ENCODE results near the gene ESYT2.
"Not testable (repeated sequence)": the region's sequence is repeated elsewhere in the genome, so short reads cannot be mapped to it uniquely, and the experiment has no call there.

ESYT2 gene, protein sequence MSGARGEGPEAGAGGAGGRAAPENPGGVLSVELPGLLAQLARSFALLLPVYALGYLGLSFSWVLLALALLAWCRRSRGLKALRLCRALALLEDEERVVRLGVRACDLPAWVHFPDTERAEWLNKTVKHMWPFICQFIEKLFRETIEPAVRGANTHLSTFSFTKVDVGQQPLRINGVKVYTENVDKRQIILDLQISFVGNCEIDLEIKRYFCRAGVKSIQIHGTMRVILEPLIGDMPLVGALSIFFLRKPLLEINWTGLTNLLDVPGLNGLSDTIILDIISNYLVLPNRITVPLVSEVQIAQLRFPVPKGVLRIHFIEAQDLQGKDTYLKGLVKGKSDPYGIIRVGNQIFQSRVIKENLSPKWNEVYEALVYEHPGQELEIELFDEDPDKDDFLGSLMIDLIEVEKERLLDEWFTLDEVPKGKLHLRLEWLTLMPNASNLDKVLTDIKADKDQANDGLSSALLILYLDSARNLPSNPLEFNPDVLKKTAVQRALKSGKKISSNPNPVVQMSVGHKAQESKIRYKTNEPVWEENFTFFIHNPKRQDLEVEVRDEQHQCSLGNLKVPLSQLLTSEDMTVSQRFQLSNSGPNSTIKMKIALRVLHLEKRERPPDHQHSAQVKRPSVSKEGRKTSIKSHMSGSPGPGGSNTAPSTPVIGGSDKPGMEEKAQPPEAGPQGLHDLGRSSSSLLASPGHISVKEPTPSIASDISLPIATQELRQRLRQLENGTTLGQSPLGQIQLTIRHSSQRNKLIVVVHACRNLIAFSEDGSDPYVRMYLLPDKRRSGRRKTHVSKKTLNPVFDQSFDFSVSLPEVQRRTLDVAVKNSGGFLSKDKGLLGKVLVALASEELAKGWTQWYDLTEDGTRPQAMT

DNA sequence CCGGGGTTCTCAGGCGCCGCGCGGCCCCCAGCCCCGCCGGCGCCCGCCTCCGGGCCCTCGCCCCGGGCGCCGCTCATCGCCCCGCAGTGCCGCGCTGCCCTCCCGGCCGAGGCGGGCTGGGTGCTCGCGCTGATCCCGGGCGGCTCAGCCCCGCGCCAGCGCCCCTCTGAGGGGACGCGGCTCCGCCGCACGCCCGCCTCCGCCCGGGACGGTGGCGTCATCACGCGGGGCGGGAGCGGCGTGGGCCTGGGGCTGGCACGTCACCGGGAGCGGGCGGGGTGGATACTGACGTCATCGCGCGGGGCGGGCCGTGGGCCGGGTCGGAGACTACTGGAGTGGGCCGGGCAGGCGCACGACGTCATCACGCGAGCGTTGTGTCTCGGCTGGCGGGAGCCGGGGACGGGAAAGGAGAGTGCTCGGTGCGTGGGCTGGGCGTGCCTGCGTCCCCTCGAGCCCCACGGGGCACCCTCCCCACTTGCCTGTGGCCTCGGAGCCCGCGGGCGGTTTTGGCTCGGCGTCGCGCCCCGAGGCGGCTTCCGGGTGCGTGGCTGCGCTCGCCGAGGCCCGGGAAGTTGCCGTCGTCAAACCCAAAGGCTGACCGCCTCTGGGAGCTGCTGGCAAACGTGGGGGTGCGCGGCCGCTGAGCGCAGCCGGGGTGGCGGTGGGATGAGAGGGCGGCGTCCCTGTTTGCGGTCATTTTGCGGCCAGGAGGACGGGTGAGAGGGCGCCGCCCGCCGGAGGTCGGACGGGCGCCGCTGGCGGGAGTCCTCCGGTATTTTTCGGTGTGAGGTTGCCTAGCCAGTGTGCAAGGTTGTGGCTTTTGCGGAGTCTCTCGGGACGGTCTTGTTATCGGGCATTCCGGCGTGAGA, at the start of gene ESYT2:
Gene ESYT2, minus strand, starts transcription at position 168 of the 869 bp plus-strand sequence. Its CDS starts 91 bp downstream, at position 77.
- peak; percentile 99 for DNase-seq

DNA sequence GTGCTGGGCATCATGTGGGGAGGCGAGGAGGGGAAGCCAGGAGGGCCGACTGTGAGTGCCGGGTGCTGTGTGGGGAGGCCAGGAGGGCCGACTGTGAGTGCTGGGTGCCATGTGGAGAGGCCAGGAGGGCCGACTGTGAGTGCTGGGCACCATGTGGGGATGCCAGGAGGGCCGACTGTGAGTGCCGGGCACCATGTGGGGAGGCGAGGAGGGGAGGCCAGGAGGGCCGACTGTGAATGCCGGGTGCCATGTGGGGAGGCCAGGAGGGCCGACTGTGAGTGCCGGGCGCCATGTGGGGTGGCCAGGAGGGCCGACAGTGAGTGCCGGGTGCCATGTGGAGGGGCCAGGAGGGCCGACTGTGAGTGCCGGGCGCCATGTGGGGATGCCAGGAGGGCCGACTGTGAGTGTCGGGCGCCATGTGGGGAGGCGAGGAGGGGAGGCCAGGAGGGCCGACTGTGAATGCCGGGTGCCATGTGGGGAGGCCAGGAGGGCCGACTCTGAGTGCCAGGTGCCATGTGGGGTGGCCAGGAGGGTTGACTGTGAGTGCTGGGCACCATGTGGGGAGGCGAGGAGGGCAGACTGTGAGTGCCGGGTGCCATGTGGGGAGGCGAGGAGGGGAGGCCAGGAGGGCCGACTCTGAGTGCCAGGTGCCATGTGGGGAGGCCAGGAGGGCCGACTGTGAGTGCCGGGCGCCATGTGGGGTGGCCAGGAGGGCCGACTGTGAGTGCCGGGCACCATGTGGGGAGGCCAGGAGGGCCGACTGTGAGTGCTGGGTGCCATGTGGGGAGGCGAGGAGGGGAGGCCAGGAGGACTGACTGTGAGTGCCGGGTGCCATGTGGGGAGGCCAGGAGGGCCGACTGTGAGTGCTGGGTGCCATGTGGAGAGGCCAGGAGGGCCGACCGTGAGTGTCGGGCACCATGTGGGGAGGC, 49.1 kb upstream of the ESYT2 start:
- not testable (repeated sequence) for DNase-seq

DNA sequence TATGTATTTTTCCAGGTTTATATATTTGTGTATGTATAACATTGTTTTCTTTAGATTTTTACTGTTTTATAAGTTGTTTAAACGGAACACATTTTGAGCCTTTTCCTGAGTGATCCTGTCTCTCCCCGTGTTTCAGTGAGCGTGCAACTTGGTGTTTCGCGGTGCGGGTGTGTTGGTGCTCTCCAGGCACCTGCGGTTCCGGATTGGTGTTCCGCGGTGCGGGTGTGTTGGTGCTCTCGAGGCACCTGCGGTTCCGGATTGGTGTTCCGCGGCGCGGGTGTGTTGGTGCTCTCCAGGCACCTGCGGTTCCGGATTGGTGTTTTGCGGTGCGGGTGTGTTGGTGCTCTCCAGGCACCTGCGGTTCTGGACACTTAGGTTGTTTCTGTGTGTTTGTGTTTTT, 47.7 kb upstream of the ESYT2 start:
- no peak for DNase-seq

DNA sequence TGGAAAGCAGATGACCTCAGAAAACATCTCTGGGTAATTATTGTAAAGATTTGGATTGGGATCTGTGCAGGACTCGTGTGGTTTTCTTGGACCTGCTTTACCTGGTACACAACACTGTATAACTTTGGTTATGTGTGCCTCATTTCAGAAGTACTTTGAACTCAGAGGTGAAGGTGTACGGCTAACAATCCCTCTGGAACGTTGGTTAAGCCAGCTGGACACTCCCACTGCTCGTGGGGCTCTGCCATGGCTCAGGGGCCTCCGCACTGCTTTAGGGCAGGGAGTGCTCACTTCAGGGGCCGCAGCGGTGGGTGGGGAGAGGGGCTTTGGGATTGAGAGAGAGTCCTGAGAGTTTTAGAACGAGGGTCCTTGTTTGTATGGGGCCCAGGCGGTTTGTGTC, 40.6 kb upstream of the ESYT2 start:
- DNase-seq, result no peak

DNA sequence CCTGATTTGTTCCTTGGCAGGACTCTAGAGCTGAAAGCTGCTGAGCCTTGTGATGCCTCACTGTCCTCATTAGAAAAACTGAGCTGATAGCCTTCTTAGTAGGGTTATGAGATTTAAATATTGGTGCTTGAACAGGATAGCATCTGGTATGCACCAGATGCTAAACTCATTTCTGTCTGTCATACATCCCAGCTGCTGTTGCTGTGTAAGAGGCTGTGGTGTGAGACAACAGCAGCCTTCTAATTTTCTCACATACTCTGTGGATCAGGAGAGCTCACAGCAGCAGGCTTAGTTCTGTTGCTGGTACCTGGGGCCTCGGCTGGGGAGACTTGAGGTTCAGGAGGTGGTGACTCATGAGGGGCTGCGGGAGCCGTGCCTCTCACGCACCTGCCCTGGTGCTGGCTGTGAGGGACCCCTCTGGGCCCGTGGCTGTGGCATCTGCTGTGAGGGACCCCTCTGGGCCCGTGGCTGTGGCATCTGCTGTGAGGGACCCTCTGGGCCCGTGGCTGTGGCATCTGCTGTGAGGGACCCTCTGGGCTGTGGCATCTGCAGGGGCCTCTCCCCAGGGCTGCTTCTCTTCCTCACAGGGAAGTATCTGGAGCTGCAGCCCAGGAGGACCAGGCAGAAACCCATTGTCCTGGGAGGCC, 39.6 kb upstream of the ESYT2 start:
- DNase-seq, result no peak

DNA sequence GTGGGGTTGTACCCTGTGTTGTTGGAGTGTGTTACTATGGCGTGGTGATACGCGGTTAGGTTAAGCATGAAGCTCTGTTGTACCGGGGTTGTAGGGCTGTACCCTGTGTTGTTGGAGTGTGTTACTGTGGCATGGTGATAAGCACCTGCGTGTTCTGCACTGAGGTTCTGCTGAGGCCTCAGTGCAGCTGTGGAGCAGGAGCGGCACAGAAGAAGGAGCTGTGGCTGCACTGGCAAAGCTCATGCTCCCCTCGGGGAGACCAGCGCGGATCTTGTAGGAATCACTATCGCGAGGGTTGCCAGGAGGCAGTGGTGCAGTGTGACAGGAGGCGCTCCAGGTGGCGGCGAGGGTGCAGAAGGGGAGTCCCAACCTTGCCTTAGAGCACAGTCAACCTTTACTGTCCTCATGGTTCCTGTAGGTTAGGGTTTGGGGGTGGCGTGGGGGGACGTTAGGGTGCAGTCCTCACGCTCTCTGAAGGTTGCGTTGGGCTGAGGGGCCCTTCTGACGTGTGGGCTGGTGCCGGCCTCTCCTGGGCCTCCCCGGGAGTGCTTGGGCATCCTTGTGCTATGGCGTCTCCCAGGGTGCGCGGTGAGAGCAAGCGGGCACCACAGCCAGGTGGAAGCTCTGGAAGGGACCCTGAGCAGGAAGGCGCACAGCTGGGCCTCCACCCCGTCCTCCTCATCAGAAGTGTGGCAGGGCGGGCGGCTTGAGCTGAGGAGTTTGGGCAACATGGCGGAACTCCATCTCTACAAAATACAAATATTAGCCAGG, 38.1 kb upstream of the ESYT2 start:
- no peak for DNase-seq

DNA sequence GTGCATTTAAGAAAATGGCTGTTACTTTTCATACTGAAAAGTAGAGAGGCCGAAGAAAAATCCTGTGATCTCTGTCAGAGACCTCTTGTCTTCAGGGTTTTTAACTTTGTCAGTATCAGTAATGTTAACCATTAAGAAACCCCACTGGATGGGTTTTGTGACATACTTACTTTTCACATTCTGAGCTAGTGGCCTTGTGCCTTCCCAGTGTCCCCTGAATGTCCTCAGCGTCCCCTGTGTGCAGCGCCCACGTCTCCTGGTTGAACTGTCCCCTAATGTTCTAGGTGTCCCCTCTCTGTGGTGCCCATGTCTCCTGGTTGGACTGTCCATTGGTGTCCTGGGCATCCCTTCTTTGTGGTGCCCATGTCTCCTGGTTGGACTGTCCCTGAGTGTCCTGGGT, 36.7 kb upstream of the ESYT2 start:
- no peak for DNase-seq

DNA sequence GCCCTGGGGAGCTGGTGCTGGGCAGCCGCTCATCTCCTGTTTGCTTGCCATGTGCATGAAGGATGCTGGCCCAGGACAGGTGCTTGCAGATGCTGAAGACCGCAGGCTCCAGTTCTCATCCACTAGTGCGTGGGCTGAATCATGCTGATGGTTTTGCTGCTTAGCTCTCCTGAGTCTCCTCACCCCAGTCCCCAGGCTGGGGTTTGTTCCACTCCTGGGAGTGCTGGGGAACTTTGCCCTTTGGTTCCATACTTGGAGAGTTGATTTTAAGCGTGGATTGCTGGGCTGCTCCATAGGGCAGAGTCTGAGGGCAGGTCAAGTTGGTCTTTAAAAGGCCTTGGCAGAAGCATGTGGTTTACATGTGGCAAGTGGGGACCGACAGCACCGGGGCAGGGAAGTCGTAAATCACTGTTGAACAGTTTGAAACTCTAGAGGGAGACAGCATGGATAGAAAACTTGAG, 36.2 kb upstream of the ESYT2 start:
- DNase-seq, result peak; percentile 66

DNA sequence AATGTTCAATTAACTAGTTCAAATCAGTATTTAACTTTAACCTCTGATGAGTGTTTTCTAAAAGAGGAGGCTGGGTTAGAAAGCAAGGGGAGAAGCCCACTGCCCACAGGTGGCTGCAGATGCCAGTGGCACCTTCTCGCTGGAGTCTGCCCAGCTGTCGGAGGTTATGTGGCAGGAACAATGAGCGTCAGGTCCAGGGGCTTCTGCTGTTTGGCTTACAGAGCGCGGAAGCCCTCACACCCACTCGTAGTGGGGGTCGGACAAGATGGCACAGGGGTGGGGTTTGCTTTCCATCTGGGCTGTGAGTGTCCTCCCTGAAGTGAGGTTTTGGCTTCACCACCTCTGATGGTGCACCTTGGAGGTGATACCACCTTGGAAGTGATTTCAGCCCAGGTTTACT, 35.5 kb upstream of the ESYT2 start:
- DNase-seq, result no peak

DNA sequence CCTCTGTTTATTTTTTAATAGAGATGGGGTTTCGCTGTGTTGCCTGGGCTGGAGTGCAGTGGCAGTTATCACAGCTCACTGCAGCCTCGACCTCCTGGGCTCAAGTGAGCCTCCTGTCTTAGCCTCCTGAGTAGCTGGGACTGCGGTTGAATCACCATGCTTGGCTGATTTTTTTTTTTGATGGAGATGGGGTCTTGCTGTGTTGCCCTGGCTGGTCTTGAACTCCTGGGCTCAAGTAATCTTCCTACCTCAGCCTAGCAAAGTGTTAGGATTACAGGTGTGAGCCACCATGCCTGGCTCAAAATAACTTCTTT, 35.2 kb upstream of the ESYT2 start:
- no peak for DNase-seq

DNA sequence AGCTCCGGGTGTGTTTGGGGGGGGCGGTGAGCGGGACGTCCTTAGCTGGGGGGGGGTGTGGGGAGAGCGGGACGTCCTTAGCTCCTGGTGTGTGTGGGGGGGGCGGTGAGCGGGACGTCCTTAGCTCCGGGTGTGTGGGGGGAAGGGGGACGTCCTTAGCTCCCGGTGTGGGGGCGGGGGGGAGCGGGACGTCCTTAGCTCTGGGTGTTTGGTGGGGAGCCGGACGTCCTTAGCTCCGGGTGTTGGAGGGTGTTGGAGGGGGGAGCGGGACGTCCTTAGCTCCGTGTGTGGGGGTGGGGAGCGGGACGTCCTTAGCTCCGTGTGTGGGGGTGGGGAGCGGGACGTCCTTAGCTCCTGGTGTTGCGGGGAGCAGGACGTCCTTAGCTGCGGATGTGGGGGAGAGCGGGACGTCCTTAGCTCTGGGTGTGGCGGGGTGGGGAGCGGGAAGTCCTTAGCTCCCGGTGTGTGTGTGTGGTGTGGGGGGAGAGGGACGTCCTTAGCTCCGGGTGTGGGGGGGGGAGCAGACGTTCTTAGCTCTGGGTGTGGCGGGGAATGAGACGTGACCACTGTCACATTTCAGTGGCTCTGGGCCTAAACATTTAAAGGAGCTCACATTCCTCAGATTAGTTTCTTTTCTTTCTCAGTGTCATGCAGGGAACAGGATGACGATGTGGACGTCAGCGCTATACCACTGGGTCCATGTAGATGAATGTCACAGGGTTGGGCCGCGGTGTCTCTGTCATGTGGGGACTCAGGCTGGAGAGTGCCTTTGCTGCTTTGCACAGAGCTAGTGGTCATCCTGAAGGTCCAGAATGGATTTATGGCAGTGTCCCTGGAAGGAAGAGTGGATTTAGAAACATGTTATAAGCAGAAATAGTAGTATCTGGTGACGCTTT, 34.5 kb upstream of the ESYT2 start:
- peak; percentile 34 for DNase-seq

DNA sequence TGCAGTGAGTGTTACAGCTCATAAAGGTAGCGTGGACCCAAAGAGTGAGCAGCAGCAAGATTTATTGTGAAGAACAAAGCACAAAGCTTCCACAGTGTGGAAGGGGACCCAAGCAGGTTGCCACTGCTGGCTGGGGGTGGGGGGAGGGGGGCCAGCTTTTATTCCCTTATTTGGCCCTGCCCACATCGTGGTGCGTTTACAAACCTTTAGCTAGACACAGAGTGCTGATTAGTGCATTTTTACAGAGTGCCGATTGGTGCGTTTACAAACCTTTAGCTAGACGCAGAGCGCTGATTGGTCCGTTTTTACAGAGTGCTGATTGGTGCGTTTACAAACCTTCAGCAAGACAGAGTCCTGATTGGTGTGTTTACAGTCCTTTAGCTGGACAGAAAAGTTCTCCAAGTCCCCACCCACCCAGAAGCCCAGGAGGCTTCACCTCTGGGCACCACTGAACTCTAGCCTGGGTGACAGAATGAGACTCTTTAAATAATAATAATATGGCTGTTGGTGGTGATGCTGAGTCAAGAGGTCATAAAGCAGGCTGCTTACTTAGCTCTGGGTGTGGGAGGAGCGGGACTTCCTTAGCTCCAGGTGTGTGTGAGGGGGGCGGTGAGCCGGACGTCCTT, 33.8 kb upstream of the ESYT2 start:
- not testable (repeated sequence) for DNase-seq

DNA sequence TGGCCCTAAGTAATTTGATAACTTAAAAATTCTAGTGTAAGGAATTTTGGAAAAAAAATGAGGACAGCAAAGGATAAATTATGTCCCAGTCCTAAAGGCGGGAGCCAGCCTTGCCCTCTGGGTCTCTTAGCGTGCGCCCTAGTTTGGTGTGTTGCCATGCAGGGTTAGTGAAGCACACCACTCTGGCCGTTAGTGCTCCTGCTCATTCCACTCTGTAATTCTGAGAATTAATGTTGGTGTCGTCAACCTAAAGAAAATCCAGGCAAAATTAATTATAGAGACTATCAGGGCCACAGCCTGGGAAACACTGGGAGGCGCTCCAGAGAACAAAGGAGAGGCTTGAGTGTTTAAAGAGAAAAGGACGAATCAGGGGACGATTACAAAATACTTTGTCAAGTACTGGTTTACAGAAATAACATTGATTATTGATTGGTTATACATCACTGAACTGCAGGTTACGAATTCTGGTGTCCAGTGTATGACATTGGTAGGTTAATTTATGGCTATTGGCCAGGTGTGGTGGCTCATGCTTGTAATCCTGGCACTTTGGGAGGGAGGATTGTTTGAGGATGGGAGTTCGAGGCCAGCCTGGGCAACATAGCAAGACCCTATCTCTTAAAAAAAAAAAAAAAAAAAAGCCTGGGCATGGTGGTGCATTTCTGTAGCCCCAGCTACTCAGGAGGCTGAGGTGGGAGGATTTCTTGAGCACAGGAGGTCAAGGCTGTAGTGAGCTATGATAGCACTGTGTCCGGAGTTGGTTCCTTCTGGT, 32.8 kb upstream of the ESYT2 start:
- no peak for DNase-seq

DNA sequence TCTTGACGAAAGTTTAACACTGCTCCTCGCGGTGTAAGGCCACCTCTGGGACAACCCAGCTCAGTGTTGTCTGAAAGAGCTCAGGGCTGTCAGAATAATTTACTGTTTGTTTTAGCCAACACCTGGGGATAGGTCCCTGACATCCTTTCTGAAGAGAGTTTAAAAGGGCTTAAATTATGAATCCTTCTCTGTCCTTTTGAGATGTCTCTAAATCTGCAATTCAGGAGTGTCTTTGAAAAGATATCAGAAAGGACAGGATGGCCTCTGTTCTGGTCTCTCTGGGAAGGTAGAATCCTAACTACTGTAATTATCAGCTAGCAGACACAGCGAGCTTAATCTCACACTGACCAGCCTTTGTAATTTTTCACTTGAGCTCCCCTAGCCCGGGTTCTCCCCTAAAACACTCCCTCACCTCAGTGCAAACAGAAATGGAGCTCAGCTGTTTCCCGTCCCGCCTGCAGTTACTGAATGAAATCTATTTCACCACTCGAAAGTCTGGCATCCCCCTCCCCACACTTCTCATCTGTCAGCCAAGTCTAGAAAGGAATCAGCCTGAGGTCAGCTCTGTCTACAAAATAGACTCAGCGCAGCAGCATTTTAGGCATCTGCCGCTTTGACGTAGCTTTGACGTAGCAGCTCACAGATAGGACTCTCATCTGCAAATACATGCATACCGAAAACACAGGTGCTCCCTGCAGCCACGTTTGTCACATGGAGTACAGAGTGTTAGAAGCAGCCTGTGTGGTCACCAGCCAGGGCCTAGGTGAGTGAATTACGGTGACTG, 31.9 kb upstream of the ESYT2 start:
- DNase-seq, result no peak

DNA sequence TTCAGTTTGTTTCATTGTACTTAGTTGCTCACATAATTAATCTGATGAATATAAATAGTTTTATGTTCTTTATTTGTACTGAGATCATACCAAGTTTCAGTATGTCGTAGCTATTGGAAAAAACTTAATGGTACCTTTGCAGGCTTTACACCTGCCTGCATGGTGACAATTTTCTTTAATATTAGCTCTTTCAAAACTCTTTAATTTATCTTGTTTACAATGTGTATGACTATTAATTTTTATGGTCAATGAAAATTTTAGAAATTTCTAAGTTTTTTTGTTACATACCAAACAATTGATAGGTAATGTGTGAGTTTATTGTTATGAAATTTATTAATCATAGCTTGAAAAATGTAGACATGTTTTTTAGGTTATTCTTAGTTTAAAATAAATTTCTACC, 31.1 kb upstream of the ESYT2 start:
- DNase-seq, result no peak

DNA sequence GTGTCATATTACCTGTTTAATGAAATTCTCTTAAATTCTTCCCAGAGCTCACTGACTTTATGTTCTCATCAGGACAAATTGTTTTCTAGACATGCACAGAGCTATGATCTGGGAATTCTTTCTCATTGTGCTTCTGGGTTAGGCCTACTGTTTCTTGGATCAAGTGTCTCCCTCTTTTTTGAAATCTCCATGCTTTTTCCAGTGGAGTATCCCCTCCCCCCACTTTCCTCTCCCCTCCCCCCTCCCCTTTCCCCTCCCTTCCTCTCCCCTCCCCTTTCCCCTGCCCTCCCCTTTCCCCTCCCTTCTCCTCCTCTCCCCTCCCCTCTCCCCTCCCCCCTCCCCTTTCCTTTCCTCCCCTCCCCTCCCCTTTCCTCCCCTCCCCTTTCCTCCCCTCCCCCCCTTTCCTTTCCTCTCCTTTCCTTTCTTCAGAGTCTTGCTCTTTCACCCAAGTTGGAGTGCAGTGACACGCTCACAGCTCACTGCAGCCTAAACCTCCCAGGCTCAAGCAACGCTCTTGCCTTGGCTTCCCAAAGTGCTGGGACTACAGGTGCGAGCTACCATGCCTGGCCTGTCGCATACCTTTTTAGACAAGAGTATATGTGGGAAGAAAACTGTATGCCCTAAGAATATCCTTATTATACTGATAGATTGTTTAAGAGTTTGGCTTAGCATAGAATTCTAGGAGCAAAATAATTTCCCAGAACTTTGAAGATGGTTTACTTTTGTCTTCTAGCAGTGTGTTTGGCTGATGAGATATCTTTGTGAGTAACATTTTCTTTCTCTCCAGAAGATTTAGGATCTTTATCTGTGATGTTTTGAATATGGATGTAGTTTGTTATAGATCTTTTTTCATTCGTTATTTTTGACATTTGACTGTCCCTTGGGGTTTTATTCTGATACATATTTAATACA, 29.5 kb upstream of the ESYT2 start:
- no peak for DNase-seq

All from GDM1 (cell line).